Tongue (tissue), 2 donors: Measurements from ENCODE around the gene DNAJC1. TPM values are rescaled to one million over a fixed set of nuclear protein-coding genes. Genes with fewer than 3 reads are reported as not detected.

ENCODE experiments used
- DNase-seq: peaks from one replicate; pipeline ENCODE4 v3.0.0-alpha.2; 2015
- total RNA-seq: library from RNA; depleted of rRNA; stranded (reverse); fragments of >200 nt; gene quantifications from one replicate; pipeline ENCODE4 v1.2.3, GENCODE V29; 2014

Gene DNAJC1
- total RNA-seq, 1 donor from 2014 or later = 29.4 TPM

GRCh38 chr10:21959998-21960397 is 43.5 kb downstream of the DNAJC1 start:
- DNase-seq = no peak

- DNase-seq = no peak
Measured at GRCh38 chr10:21954690-21955089, 48.8 kb downstream of the DNAJC1 start.

GRCh38 chr10:21954132-21954531 is 49.4 kb downstream of the DNAJC1 start:
- no peak for DNase-seq

- DNase-seq = peak; percentile 63
Measured at GRCh38 chr10:21953585-21954057, 49.9 kb downstream of the DNAJC1 start.

DNA sequence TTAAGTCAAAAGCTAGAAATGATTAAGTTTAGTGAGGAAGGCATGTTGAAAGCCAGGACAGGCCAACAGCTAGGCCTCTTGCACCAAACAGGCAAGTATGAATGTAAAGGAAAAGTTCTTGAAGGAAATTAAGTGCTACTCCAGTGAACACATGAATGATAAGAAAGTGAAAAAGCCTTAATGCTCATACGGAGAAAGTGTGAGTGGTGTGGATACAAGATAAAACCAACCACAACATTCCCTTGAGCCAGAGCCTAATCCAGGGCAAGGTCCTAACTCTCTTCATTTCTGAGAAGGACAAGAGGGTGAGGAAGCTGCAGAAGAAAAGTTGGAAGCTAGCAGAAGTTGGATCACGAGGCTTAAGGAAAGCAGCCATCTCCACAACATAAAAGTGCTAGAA is 53.0 kb downstream of the DNAJC1 start:
- no peak for DNase-seq

- no peak for DNase-seq
Measured at GRCh38 chr10:21946946-21947345, 56.6 kb downstream of the DNAJC1 start.

DNA sequence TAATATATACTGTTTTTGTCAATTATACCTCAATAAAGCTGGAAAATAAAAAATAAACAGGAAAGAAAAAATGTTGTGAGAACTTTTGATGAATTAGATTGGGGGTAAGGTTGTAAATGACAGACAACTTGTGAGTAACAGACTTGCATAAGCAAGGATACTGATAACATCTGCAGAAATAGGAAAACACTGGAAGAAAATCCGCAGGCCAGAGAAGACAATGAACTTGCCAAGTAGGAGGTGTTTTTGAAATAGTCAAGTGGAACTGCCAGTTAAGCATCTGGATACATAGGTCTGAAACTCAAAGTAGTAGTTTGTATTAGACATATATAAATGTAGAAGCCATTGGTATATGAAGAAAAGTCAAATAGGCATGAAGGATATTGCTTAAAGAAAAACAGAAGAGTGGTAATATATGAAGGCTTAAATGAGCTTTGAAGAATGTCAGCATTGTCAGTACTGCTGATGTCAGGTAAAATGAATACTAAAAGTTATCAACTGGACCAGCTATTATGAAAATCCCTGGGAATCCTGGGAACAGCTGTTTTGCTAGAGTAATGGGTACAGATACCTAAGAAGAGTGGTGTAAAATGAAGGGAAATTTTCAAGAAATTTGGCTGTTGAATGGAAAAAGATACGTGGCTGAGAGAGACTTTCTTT is 58.7 kb downstream of the DNAJC1 start:
- no peak for DNase-seq

DNA sequence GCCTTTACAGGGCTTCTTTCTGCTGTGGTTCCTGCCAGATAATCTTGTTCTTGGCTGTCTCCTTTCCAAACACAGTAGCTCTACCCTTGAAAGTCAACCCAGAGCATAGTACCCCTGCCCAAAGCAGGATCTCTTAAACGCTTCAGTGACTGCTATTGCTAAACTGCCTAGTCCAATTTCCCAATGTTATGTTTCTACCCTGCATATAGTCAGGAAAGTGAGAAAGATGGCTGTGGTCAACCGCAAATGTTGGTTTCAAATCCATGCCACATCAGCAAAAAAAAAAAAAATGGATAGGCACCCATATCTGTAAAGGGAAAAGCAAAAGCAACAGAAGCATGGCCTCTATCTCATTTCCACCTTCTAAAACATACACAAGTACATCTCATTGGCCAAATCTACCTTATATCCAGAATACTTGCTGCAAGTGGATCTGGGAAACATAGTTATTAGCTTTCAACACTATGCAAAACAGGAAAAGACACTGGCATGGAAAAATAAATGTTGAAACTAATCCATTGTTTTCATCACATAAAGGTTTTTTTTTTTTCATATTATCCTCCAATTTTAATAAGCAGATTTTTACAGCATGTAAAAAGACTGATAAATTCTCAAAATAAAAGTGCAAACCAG is 59.8 kb downstream of the DNAJC1 start:
- DNase-seq = no peak

- DNase-seq = no peak
Measured at GRCh38 chr10:21935439-21936023, 68.0 kb downstream of the DNAJC1 start.

DNA sequence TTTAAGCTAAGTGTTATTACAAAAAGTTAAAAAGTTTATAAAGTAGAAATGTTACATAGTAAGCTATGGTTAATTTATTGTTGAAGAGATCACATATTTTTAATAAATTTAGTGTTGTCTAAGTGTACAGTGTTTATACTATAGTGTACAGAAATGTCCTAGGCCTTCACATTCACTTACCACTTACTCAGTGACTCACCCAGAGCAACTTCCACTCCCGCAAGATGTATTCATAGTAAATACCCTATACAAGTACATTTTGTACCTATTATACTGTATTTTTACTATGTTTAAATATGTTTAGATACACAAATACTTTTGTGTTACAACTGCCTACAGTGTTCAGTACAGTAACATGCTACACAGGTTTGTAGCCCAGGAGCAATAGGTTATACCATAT is 69.2 kb downstream of the DNAJC1 start:
- DNase-seq = no peak

GRCh38 chr10:21929070-21929469 is 74.5 kb downstream of the DNAJC1 start:
- peak; percentile 32 for DNase-seq

GRCh38 chr10:21927631-21928353 is 75.7 kb downstream of the DNAJC1 start:
- DNase-seq = no peak

- peak; percentile 76 for DNase-seq
Measured at GRCh38 chr10:21926949-21927348, 76.6 kb downstream of the DNAJC1 start.

- no peak for DNase-seq
Measured at GRCh38 chr10:21926358-21926925, 77.1 kb downstream of the DNAJC1 start.

GRCh38 chr10:21925851-21926250 is 77.7 kb downstream of the DNAJC1 start:
- no peak for DNase-seq

DNA sequence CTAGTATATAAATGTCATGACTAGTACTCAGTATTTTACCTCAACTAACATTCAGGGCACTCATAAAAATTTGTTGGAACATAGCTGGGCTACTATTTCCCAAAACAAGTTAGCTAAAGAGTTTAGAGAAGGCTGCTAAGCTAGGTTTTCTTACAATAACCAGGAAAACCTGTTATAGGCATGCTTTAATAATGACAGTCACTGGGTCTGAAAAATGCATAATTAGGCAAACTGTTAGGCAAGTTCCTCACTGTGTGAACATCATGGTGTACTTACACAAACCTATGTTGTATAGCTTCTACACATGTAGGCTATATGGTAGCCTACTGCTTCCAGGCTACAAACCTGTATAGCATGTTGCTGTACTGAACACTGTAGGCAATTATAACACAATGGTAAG is 79.0 kb downstream of the DNAJC1 start:
- no peak for DNase-seq

- no peak for DNase-seq
Measured at GRCh38 chr10:21920633-21921032, 82.9 kb downstream of the DNAJC1 start.

DNA sequence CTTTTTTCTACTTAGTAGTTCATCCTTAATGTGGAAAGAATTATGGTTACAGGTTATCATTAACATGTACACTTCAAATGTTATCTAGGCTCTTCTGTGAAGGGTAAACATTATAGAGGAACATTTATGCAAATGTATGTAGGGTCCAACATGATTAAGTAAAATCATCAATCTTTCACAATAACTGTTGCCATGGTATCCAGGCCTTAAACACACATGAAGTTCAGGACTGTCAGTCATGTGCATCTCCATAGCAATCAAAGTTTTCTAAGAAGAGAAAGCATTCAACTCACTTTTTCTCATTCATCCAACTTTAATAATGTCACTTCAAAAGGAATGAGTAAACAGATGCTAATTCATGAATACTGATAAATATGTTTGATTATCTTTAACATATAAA is 83.6 kb downstream of the DNAJC1 start:
- DNase-seq = no peak

DNA sequence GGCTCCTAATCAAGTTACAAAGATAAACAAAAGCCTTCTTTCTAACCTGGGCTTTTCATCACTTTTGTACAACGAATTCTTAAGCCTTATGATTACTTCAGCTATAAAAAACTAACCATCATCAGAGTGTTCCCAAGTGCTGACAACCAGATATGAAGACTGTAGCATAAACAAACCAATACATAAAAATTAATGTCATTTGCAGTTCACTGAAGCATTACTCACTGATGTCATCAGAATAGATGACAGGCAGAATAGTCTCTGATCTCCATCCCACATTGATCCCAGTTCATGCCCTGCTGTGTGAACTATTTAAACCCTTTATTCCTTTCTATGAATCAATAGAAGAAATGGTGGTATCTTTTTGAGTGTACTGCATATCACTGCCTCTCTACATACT is 84.4 kb downstream of the DNAJC1 start:
- no peak for DNase-seq

DNA sequence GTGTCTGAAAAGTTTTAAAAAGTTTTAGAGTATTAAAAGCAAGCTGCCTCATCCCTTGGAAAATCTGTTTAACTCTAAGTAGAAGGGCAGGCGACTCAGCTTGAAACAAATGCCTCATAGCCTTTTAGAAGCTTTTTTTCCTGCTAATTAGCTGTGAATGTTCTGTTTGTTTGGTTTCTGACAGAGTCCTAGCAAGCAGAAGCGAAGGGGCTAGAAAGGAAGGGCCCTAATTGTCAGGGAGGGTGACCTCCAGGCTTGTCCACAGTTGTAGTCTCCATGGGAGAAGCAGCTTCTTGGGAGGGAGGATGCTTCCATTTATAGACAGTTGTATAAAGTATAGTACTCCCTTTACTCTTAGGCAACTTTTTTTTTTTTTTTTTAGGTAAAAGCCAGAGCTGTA is 90.9 kb downstream of the DNAJC1 start:
- DNase-seq = no peak

GRCh38 chr10:21910798-21911197 is 92.7 kb downstream of the DNAJC1 start:
- DNase-seq = no peak

- DNase-seq = no peak
Measured at GRCh38 chr10:21907436-21907835, 96.1 kb downstream of the DNAJC1 start.

DNA sequence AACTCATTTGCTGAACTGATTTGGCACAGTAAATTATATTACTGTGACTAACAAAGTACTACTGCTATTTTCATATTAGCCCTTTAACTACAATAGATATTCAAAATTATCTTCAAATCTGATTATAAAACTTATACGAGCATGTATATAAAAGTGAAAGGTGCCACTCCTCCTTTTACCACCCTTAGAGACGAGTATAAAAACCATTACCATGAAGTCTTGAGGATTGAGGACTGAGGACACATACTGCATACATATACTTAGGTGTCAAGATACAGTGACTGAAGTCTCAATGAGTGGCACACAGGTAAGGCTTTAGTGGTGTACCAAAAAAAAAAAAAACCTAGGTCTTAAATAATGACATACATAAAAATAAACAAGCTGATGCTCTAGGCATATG is 98.6 kb downstream of the DNAJC1 start:
- DNase-seq = no peak
